HG03025 (cell line): ENCODE results near the gene RNF113A.
"Not testable (repeated sequence)": the region's sequence is repeated elsewhere in the genome, so short reads cannot be mapped to it uniquely, and the experiment has no call there.

Source experiments
- ATAC-seq: cut with Tn5 transposase; IDR thresholded peaks from one replicate; pipeline ENCODE4 v1.9.1; 2021; ENCODE audit warnings: mild to moderate bottlenecking, moderate library complexity; ENCODE audit not compliant: unreplicated experiment, low FRiP score

The RNF113A gene

DNA sequence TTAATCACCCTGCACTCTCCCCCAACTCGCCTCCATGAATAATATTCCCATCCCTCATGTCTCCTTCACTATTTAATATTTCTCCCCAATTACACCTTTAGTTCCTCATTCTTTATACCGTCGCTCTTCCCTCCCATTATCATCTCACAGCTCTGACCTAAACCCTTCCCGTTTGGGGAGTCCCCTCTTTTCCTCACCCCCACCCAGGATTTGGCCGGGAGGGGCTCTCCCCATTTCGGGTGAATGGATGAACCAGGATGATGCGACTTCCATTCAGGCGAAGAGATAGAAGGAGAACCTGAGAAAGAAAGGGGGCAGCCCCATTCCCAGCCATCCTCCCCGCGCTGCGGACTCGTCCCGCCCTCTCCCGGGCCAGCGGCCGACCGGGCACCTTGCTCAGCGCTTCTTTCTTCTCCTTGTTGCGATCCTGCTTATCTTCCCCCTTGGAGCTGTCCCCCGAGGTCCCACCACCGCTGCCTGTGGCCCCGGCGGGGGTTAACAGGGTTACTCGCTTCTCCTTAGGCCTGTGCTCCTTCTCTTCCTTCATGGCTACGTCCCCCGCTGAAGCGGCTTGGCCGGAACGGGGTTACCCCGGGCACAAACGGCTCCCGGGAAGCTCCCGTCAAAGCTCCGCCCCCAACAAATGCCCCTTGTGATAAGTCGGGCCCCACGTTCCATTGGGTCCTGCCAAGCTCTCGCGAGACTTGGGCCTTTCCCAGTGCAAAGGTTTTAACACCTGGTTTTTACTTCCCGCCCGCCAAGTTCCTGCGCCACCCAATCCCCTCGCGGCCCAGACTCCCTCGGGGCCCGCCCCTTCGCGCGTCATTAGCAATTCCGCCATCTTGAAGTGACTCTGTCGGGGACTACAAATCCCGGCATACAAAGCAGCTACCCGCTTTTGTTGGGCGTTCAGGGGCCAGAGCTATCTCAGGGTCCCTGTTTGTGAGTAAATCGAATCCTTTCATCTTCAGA, 18.9 kb downstream of the RNF113A start, which contains the start of gene UPF3B:
Gene UPF3B, minus strand, starts transcription at position 582 of the 972 bp plus-strand sequence. Its CDS starts 35 bp downstream, at position 547.
- ATAC-seq = peak; percentile 94

DNA sequence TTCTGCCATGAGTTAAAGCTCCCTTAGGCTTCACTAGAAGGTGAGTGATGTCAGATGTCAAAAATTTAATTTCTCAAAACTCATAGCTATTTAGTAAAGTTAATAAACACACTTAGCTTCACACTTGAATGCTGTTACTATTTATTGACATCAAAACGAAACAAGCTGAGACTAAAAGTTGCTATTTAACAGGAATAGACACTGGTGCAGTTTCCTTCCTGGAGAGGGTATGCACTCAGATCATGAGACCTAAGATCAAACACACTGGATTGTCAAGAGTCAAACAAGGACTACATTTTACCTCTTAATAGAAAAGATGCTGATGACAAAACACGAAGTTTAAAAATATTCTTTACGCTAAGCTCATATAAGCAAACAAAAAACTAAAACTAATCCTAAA, 37.6 kb downstream of the RNF113A start:
- no peak for ATAC-seq

DNA sequence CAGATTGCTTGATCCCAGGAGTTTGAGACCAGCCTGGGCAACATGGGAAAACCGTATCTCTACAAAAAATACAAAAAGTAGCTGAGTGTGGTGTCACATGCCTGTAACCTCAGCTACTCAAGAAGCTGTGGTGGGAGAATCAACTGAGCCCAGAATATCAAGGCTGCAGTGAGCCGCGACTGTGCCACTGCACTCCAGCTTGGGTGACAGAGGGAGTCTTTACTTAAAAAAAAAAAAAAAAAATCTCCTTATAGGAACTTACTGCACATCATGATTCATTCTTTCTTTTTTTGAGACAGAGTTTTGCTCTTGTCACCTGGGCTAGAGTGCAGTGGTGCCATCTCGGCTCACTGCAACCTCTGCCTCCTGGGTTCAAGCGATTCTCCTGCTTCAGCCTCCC, 43.1 kb downstream of the RNF113A start:
- ATAC-seq = no peak

DNA sequence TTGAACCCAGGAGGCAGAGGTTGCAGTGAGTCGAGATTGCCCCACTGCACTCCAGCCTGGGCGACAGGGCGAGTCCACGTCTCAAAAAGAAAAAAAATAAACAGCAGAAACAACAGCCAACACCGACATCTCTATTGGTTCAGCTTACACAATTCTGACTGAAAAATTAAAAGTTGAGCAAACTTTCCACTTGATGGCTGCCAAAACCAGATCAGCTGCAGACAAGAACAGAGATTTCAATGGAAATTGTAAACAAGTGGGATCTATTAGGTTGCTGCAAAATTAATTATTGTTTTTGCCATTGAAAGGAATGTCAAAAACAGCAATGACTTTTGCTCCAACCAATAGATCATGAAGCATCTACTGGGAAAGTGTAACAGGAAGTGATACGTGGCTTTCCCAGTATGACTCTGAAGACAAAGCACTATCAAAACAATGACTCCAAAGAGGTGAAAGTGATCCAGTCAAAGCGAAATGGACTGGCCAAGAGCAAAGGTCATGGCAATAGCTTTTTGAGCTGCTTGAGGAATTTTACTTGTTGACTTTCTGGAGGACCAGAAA, 45.1 kb downstream of the RNF113A start:
- ATAC-seq = no peak

DNA sequence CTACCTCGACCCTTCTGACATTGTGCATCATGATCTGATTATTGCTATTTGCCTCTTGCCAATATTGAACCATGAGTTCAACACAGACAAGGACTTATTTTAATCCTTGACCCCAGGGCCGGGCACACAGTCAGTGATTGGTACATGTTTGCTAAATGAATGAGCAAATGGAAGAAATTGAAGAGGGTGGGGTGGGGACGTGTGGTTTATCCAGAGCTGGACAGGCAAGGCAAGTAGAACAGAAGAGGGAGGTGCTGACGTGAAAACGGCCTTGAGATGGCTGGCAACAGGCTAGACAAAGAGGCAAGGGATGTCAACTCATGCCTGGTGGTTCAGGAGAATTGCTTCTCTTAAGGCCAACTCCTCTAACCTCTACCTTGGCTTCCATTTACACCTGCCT, 47.3 kb downstream of the RNF113A start:
- ATAC-seq = not testable (repeated sequence)

DNA sequence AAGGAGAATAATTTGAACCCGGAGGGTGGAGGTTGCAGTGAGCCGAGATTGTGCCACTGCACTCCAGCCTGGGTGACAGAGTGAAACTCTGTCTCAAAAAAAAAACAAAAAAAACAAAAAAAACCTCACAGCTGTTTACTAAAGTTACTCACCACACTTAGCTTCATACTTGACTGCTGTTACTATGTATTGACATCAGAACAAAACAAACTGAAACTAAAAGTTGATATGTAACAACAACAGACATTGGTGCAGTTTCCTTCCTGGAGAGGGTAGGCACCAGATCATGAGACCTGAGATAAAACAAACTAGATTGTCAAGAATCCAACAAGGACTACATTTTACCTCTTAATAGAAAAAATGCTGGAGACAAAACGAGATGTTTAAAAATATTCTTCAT, 49.8 kb downstream of the RNF113A start:
- ATAC-seq = peak; percentile 86
